IMR-90 (cell line): Measurements from ENCODE around the gene CDH15. TPM values are rescaled to one million over a fixed set of nuclear protein-coding genes. Genes with fewer than 3 reads are reported as not detected.

Source experiments
- ATAC-seq: fragments of 200-7000 bp; cut with Tn5 transposase; 2 replicates; pipeline ENCODE4 v1.9.1; 2020; ENCODE audit warnings: low read depth, mild to moderate bottlenecking, moderate library complexity
- BruUV-seq: library from RNA; stranded (reverse); fragments of 400-500 nt; replicated peaks from 2 replicates; lab custom pipeline; 2021; lab: Mats Ljungman, UMichigan
- CTCF ChIA-PET: fragments of 300-600 bp; formaldehyde crosslinking; extraction: SDS; loops from one replicate; lab custom pipeline; 2021; ENCODE audit warnings: antibody characterized with exemption; lab: Yijun Ruan, JAX
- POLR2A ChIA-PET: fragments of 300-600 bp; sonication (Branson Sonifier 250); formaldehyde crosslinking; loops from one replicate; lab custom pipeline; 2022; ENCODE audit warnings: antibody characterized with exemption; ENCODE audit not compliant: unreplicated experiment; lab: Charles Lee
- DNase-seq: peaks from one replicate; pipeline ENCODE4 v3.0.0; 2013
- H2AFZ ChIP-seq: replicated peaks from 2 replicates; pipeline ENCODE3; 2013; ENCODE audit warnings: low read length, mild to moderate bottlenecking; ENCODE audit not compliant: poor library complexity
- H2AK5ac ChIP-seq: 2 replicates; pipeline ENCODE4 v1.6.1; 2013; ENCODE audit warnings: low read depth, low read length, inconsistent platforms
- H2AK9ac ChIP-seq: replicated peaks from 2 replicates; pipeline ENCODE3; 2013; ENCODE audit warnings: mild to moderate bottlenecking, low read depth, low read length, moderate library complexity; ENCODE audit not compliant: poor library complexity
- H2BK120ac ChIP-seq: 2 replicates; pipeline ENCODE4 v1.6.1; 2013; ENCODE audit warnings: low read depth, low read length, inconsistent platforms
- H2BK15ac ChIP-seq: 3 replicates; pipeline ENCODE4 v1.6.1; 2013; ENCODE audit warnings: low read depth, low read length, inconsistent platforms
- H2BK20ac ChIP-seq: 2 replicates; pipeline ENCODE4 v1.6.1; 2013; ENCODE audit warnings: low read depth, mild to moderate bottlenecking, inconsistent platforms, low read length, moderate library complexity
- H2BK5ac ChIP-seq: 2 replicates; pipeline ENCODE4 v1.6.1; 2013; ENCODE audit warnings: mild to moderate bottlenecking, low read depth, low read length, inconsistent platforms; ENCODE audit not compliant: poor library complexity, severe bottlenecking
- H3K14ac ChIP-seq: replicated peaks from 2 replicates; pipeline ENCODE4 v1.6.1; 2013; ENCODE audit warnings: low read depth, low read length, inconsistent platforms
- H3K18ac ChIP-seq: 2 replicates; pipeline ENCODE4 v1.6.1; 2013; ENCODE audit warnings: low read depth, low read length, control low read depth
- H3K23ac ChIP-seq: 2 replicates; pipeline ENCODE4 v1.6.1; 2013; ENCODE audit warnings: low read depth, low read length, inconsistent platforms
- H3K27ac ChIP-seq: 2 replicates; pipeline ENCODE4 v1.5.1; 2013; ENCODE audit warnings: mild to moderate bottlenecking, control low read depth, low read length; ENCODE audit not compliant: insufficient read depth
- H3K27me3 ChIP-seq: 2 replicates; pipeline ENCODE4 v1.6.1; 2013; ENCODE audit warnings: low read length; ENCODE audit not compliant: control insufficient read depth, insufficient read depth
- H3K36me3 ChIP-seq: 2 replicates; pipeline ENCODE4 v1.6.1; 2013; ENCODE audit warnings: low read length, mixed read lengths; ENCODE audit not compliant: control insufficient read depth, insufficient read depth
- H3K4ac ChIP-seq: 2 replicates; pipeline ENCODE4 v1.6.1; 2013; ENCODE audit warnings: low read depth, low read length, inconsistent platforms
- H3K4me1 ChIP-seq: 2 replicates; pipeline ENCODE4 v1.6.1; 2013; ENCODE audit warnings: low read length, mixed read lengths; ENCODE audit not compliant: control insufficient read depth, insufficient read depth
- H3K4me2 ChIP-seq: 2 replicates; pipeline ENCODE4 v1.6.1; 2013; ENCODE audit warnings: low read depth, mild to moderate bottlenecking, control low read depth, low read length, moderate library complexity
- H3K4me3 ChIP-seq: 2 replicates; pipeline ENCODE4 v1.5.1; 2013; ENCODE audit warnings: low read depth, mild to moderate bottlenecking, control low read depth, low read length, moderate library complexity; ENCODE audit not compliant: insufficient read depth
- H3K56ac ChIP-seq: 2 replicates; pipeline ENCODE4 v1.6.1; 2013; ENCODE audit warnings: low read length, inconsistent platforms; ENCODE audit not compliant: insufficient read depth; ENCODE audit errors: extremely low read depth
- H3K79me1 ChIP-seq, 2 experiments: 2 replicates each; pipeline ENCODE4 v1.6.1; 2013; ENCODE audit warnings: low read length in 2 of 2, inconsistent platforms in 1 of 2, low read depth in 1 of 2
- H3K9ac ChIP-seq: 2 replicates; pipeline ENCODE4 v1.6.1; 2013; ENCODE audit warnings: low read depth, low read length, control low read depth
- H3K9me1 ChIP-seq: 2 replicates; pipeline ENCODE4 v1.6.1; 2013; ENCODE audit warnings: low read length, inconsistent platforms; ENCODE audit not compliant: insufficient read depth
- H3K9me3 ChIP-seq: 2 replicates; pipeline ENCODE4 v1.6.1; 2013; ENCODE audit warnings: low read length; ENCODE audit not compliant: control insufficient read depth, insufficient read depth
- H4K20me1 ChIP-seq: 2 replicates; pipeline ENCODE4 v1.6.1; 2013; ENCODE audit warnings: low read length, inconsistent platforms; ENCODE audit not compliant: insufficient read depth
- H4K5ac ChIP-seq: 2 replicates; pipeline ENCODE4 v1.6.1; 2013; ENCODE audit warnings: mild to moderate bottlenecking, low read depth, low read length, control low read depth
- H4K8ac ChIP-seq, 2 experiments: 2 replicates each; pipeline ENCODE4 v1.6.1; 2013; ENCODE audit warnings: low read depth in 2 of 2, low read length in 2 of 2, control low read depth in 1 of 2, inconsistent platforms in 1 of 2
- H4K91ac ChIP-seq: 2 replicates; pipeline ENCODE4 v1.6.1; 2013; ENCODE audit warnings: low read depth, low read length, inconsistent platforms; ENCODE audit not compliant: insufficient read depth
- BHLHE40 ChIP-seq: fragments of 150-350 bp; IDR thresholded peaks from 2 replicates; pipeline ENCODE4 v1.6.1; 2016; ENCODE audit warnings: mild to moderate bottlenecking, low read depth, low read length
- CEBPB ChIP-seq: IDR thresholded peaks from 2 replicates; pipeline ENCODE4 v1.6.1; 2012; ENCODE audit warnings: low read depth, low read length, improper control_type of control experiment
- CHD1 ChIP-seq: IDR thresholded peaks from 2 replicates; pipeline ENCODE4 v1.6.1; 2012; ENCODE audit warnings: low read depth, low read length, improper control_type of control experiment
- FOS ChIP-seq: fragments of 150-350 bp; IDR thresholded peaks from 2 replicates; pipeline ENCODE4 v1.6.1; 2016; ENCODE audit warnings: low read depth, low read length
- MAFK ChIP-seq: IDR thresholded peaks from 2 replicates; pipeline ENCODE4 v1.6.1; 2012; ENCODE audit warnings: low read depth, low read length, improper control_type of control experiment
- MAZ ChIP-seq: IDR thresholded peaks from 2 replicates; pipeline ENCODE4 v1.6.1; 2012; ENCODE audit warnings: low read depth, mild to moderate bottlenecking, low read length, improper control_type of control experiment, moderate library complexity, borderline replicate concordance
- NFE2L2 ChIP-seq: fragments of 150-350 bp; IDR thresholded peaks from 2 replicates; pipeline ENCODE4 v1.6.1; 2016; ENCODE audit warnings: low read depth, mild to moderate bottlenecking, low read length
- POLR2A ChIP-seq: IDR thresholded peaks from 2 replicates; pipeline ENCODE4 v1.6.1; 2012; ENCODE audit warnings: mild to moderate bottlenecking, low read depth, low read length
- RAD21 ChIP-seq: IDR thresholded peaks from 2 replicates; pipeline ENCODE4 v1.6.1; 2012; ENCODE audit warnings: low read length, improper control_type of control experiment
- RFX5 ChIP-seq: IDR thresholded peaks from 2 replicates; pipeline ENCODE4 v1.8.0; 2012; ENCODE audit warnings: low read depth, mild to moderate bottlenecking, low read length, moderate library complexity
- SMC3 ChIP-seq: fragments of 150-350 bp; IDR thresholded peaks from 2 replicates; pipeline ENCODE4 v1.6.1; 2016; ENCODE audit warnings: low read depth, mild to moderate bottlenecking, antibody characterized with exemption, low read length, moderate library complexity
- WGBS, 2 experiments: methylation state at CpG; one replicate each; pipeline versions ENCODE4 v1.1.5 to v1.1.7; 2013; ENCODE audit warnings: missing lambda C conversion rate in 2 of 2; ENCODE audit not compliant: insufficient read length in 1 of 2; ENCODE audit errors: extremely low coverage in 2 of 2; 5-methylcytosine and 5-hydroxymethylcytosine counted together
- dilution Hi-C: fragments of 300-500 bp; cut with HindIII; formaldehyde crosslinking; loops from one replicate; pipeline ENCODE4 v1.14.3; 2018; ENCODE audit warnings: low sequenced_read_pairs; ENCODE audit not compliant: unreplicated experiment
- in situ Hi-C: fragments of 300-500 bp; cut with MboI; formaldehyde crosslinking; loops from 3 replicates; pipeline ENCODE4 v1.14.3; 2019; ENCODE audit warnings: low sequenced_read_pairs, inconsistent platforms, mixed read lengths
- intact Hi-C: fragments of 100-400 bp; cut with micrococcal nuclease; formaldehyde crosslinking; loops from 2 replicates; pipeline ENCODE4 v1.10.0; 2022
- polyA plus RNA-seq, 3 experiments: library from polyadenylated mRNA; depleted of rRNA; stranded (reverse); fragments of >200 nt; gene quantifications; 2 replicates each; pipeline ENCODE4 v1.2.3, GENCODE V29; 2012; ENCODE audit warnings: low replicate concordance in 1 of 3
- total RNA-seq: library from RNA; depleted of rRNA; stranded (reverse); fragments of >200 nt; gene quantifications from 2 replicates; pipeline ENCODE4 v1.2.3, GENCODE V29; 2012
- TF ChIP-seq, protein P1 (sequence below): fragments of 150-350 bp; IDR thresholded peaks from 2 replicates; pipeline ENCODE4 v1.6.1; 2016; ENCODE audit warnings: low read depth, mild to moderate bottlenecking, low read length, moderate library complexity, borderline replicate concordance
- TF ChIP-seq, protein P2 (sequence below): conservative IDR thresholded peaks from 2 replicates; pipeline ENCODE4 v1.5.1; 2012; ENCODE audit warnings: mild to moderate bottlenecking, low read depth, low read length, improper control_type of control experiment
- TF ChIP-seq, protein P3 (sequence below): fragments of 150-350 bp; IDR thresholded peaks from 2 replicates; pipeline ENCODE4 v1.6.1; 2017; ENCODE audit warnings: mild to moderate bottlenecking, antibody characterized with exemption, low read length, low read depth

The CDH15 gene
- total and polyA plus RNA-seq, 2 of the 4 experiments (the other 2 are of a cell fraction): 0.18 to 0.62 TPM

DNA sequence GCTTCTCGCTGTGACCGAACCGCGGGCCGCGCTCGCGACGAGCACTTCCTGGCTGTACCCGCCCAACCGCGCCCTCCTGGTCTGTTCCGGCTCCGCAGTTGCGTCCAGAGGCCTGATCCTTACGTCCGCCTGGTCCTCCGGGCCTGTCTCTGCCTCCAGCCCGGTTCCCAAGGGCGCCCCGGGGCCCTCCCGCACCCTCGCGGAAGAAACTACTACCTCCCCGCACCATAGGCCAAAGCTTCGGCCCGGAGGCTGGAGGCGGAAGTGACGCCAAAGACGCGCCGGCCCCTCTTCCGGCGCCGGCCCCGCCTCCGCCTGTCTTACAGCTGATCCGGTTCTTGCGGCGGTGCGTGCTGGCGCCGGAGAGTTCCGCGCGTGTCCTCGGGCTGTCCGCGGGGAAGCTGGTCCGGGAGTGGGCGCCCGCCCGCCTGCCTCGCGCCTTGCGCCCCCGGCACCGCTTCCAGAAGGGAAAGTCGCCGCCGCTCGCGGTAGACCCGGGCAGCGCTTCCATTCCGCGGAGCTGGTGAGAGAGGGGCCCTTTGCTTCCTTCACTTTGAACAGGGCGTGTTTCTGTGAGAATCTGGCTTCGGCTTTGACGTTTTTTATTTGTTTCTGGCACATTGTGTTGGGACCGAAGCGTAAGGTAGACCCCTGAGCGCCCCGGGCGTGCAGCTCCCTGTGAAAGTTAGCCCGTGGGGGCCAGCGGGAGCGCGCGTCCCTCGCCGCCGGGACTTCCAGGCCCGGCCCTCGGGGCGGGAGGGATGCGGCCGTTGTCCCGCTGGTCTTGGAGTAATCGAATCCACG lies 46.0 kb downstream of the CDH15 start, which contains the start of gene ZNF778:
TSS of gene ZNF778 (plus strand) at position 316 of the 804 bp plus-strand sequence. CDS start 3,425 bp downstream, outside the sequence.
- Histone ChIP-seq H2AK5ac (peak within 1 kb of the TSS; percentile 57), H4K20me1 (peaks cover 3% of the 10 kb centered on the region; the same call in 1 of the 2 replicates), H3K36me3 (peaks cover 19% of the 10 kb centered on the region), H2BK5ac (peak within 1 kb of the TSS; percentile 95), H3K4ac (peak within 1 kb of the TSS; percentile 97), H3K4me1 (no peaks in the 10 kb centered on the region), H4K8ac (peak within 1 kb of the TSS; percentile 76 to 100), H2BK15ac (no peak within 1 kb of the TSS), H2BK20ac (no peak within 1 kb of the TSS), H3K56ac (peak within 1 kb of the TSS; percentile 50), H3K9me1 (peaks cover 3% of the 10 kb centered on the region; the same call in 1 of the 2 replicates), H3K4me2 (peak within 1 kb of the TSS; percentile 94), H3K27me3 (no peaks in the 10 kb centered on the region), H3K9me3 (no peaks in the 10 kb centered on the region), H3K23ac (peak within 1 kb of the TSS; percentile 82), H3K27ac (peak within 1 kb of the TSS; percentile 99), H2AFZ (peak within 1 kb of the TSS; percentile 100), H3K79me1 (peaks cover 27 to 52% of the 10 kb centered on the region in 2 experiments), H4K5ac (peak within 1 kb of the TSS; percentile 99), H3K9ac (peak within 1 kb of the TSS; percentile 98), H2BK120ac (peak within 1 kb of the TSS; percentile 35; the same call in 1 of the 2 replicates), H2AK9ac (peak within 1 kb of the TSS; percentile 87), H4K91ac (peak within 1 kb of the TSS; percentile 90; the same call in 1 of the 2 replicates), H3K14ac (peak within 1 kb of the TSS; percentile 98), H3K4me3 (peak within 1 kb of the TSS; percentile 98), H3K18ac (peak within 1 kb of the TSS; percentile 82; the same call in 1 of the 2 replicates)
- ChIA-PET CTCF (no interaction called here), POLR2A (no interaction called here)
- WGBS, 2 experiments: 0% methylated on average over 35 of the region's 91 CpGs; no CpG with 5 or more reads in 1 of the 2 experiments
- ATAC-seq (peak; percentile 94), DNase-seq (peak; percentile 77)
- intact Hi-C loops: loop anchor here (2.0 to 5.0 kb wide), 2 partner anchors 361 to 405 kb away; partner anchors contain the start of genes APRT, GALNS and TRAPPC2L
- dilution Hi-C loops: no loop called here
- in situ Hi-C loops: loop anchor here (10.0 kb wide), 1 partner anchor 283 kb away; no protein-coding TSS in a partner anchor
- BruUV-seq: no TSS peak
- no peak for TF ChIP-seq CEBPB
- TF ChIP-seq, protein P1, sequence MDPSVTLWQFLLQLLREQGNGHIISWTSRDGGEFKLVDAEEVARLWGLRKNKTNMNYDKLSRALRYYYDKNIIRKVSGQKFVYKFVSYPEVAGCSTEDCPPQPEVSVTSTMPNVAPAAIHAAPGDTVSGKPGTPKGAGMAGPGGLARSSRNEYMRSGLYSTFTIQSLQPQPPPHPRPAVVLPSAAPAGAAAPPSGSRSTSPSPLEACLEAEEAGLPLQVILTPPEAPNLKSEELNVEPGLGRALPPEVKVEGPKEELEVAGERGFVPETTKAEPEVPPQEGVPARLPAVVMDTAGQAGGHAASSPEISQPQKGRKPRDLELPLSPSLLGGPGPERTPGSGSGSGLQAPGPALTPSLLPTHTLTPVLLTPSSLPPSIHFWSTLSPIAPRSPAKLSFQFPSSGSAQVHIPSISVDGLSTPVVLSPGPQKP: no peak
- TF ChIP-seq MAZ: peak; percentile 61; the same call in 1 of the 2 replicates
- peak; percentile 92 for TF ChIP-seq POLR2A
- TF ChIP-seq CHD1: no peak
- no peak for TF ChIP-seq RFX5
- TF ChIP-seq BHLHE40: no peak
- TF ChIP-seq, protein P2, sequence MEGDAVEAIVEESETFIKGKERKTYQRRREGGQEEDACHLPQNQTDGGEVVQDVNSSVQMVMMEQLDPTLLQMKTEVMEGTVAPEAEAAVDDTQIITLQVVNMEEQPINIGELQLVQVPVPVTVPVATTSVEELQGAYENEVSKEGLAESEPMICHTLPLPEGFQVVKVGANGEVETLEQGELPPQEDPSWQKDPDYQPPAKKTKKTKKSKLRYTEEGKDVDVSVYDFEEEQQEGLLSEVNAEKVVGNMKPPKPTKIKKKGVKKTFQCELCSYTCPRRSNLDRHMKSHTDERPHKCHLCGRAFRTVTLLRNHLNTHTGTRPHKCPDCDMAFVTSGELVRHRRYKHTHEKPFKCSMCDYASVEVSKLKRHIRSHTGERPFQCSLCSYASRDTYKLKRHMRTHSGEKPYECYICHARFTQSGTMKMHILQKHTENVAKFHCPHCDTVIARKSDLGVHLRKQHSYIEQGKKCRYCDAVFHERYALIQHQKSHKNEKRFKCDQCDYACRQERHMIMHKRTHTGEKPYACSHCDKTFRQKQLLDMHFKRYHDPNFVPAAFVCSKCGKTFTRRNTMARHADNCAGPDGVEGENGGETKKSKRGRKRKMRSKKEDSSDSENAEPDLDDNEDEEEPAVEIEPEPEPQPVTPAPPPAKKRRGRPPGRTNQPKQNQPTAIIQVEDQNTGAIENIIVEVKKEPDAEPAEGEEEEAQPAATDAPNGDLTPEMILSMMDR: no peak
- TF ChIP-seq MAFK: no peak
- no peak for TF ChIP-seq NFE2L2
- TF ChIP-seq RAD21: peak; percentile 10; the same call in 1 of the 2 replicates
- no peak; the same call in 1 of the 2 replicates for TF ChIP-seq FOS
- TF ChIP-seq SMC3: no peak
- TF ChIP-seq, protein P3, sequence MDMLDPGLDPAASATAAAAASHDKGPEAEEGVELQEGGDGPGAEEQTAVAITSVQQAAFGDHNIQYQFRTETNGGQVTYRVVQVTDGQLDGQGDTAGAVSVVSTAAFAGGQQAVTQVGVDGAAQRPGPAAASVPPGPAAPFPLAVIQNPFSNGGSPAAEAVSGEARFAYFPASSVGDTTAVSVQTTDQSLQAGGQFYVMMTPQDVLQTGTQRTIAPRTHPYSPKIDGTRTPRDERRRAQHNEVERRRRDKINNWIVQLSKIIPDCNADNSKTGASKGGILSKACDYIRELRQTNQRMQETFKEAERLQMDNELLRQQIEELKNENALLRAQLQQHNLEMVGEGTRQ: no peak
